ENCODE results near the gene LCOR. TPM values are rescaled to one million over a fixed set of nuclear protein-coding genes. Genes with fewer than 3 reads are reported as not detected.

Gene LCOR
- 20.4 and 37.5 TPM in 2 replicates for total RNA-seq

GRCh38 chr10:96831867-96832720 is at the start of gene LCOR:
TSS of gene LCOR (plus strand) at chr10:96832298. CDS start at chr10:96949058, 116,760 bp downstream.

Other genes starting within 250 kb of the LCOR start
- gene TM9SF3, start 245.3 kb upstream of the LCOR start, total RNA-seq: 142 and 161 TPM in 2 replicates
- gene PIK3AP1, start 111.8 kb upstream of the LCOR start, total RNA-seq: under 0.01 and 0.12 TPM in 2 replicates

All from uterine smooth muscle cell (primary cell).